HG03066 (cell line): Measurements from ENCODE around the gene PLEKHA7.
"Not testable (repeated sequence)": the region's sequence is repeated elsewhere in the genome, so short reads cannot be mapped to it uniquely, and the experiment has no call there.

Experiments used
- ATAC-seq: cut with Tn5 transposase; IDR thresholded peaks from one replicate; pipeline ENCODE4 v1.9.1; 2021; ENCODE audit warnings: low read depth; ENCODE audit not compliant: unreplicated experiment

The PLEKHA7 gene

GRCh38 chr11:16917941-16918340 lies 96.3 kb downstream of the PLEKHA7 start:
- no peak for ATAC-seq

- ATAC-seq = no peak
Observed at GRCh38 chr11:16912692-16913111, 101.5 kb downstream of the PLEKHA7 start.

GRCh38 chr11:16911658-16912057 lies 102.6 kb downstream of the PLEKHA7 start:
- ATAC-seq = no peak

- no peak for ATAC-seq
Observed at GRCh38 chr11:16911186-16911585, 103.0 kb downstream of the PLEKHA7 start.

GRCh38 chr11:16909359-16910035 lies 104.7 kb downstream of the PLEKHA7 start:
- peak; percentile 81 for ATAC-seq

- ATAC-seq = no peak
Observed at GRCh38 chr11:16905375-16905774, 108.8 kb downstream of the PLEKHA7 start.

- ATAC-seq = not testable (repeated sequence)
Observed at GRCh38 chr11:16904761-16905160, 109.5 kb downstream of the PLEKHA7 start.

GRCh38 chr11:16902781-16903378 lies 111.3 kb downstream of the PLEKHA7 start:
- peak; percentile 69 for ATAC-seq

- peak; percentile 68 for ATAC-seq
Observed at GRCh38 chr11:16902182-16902581, 112.0 kb downstream of the PLEKHA7 start.

GRCh38 chr11:16900491-16900890 lies 113.7 kb downstream of the PLEKHA7 start:
- no peak for ATAC-seq

GRCh38 chr11:16899708-16900303 lies 114.4 kb downstream of the PLEKHA7 start:
- no peak for ATAC-seq

GRCh38 chr11:16898274-16898985 lies 115.8 kb downstream of the PLEKHA7 start:
- ATAC-seq = no peak

GRCh38 chr11:16897470-16898061 lies 116.6 kb downstream of the PLEKHA7 start:
- no peak for ATAC-seq

- ATAC-seq = no peak
Observed at GRCh38 chr11:16896729-16897469, 117.3 kb downstream of the PLEKHA7 start.

GRCh38 chr11:16895306-16895705 lies 118.9 kb downstream of the PLEKHA7 start:
- no peak for ATAC-seq

- ATAC-seq = no peak
Observed at GRCh38 chr11:16893456-16894066, 120.7 kb downstream of the PLEKHA7 start.

- ATAC-seq = no peak
Observed at GRCh38 chr11:16891964-16892363, 122.2 kb downstream of the PLEKHA7 start.

GRCh38 chr11:16891165-16891564 lies 123.0 kb downstream of the PLEKHA7 start:
- no peak for ATAC-seq

- no peak for ATAC-seq
Observed at GRCh38 chr11:16890442-16890841, 123.8 kb downstream of the PLEKHA7 start.

- no peak for ATAC-seq
Observed at GRCh38 chr11:16889905-16890304, 124.3 kb downstream of the PLEKHA7 start.
